Body of pancreas (tissue), 4 donors: ENCODE measurements around the gene NODAL.
A peak's percentile ranks its signal among the peaks of the same experiment; 100 is the strongest.

ENCODE experiments used
- CTCF ChIP-seq, 7 experiments: fragments of 450-650 bp in 4 of 7; fragments of 200-600 bp in 3 of 7; sonication (generic) in 3 of 7; IDR thresholded peaks; one replicate each; pipeline ENCODE4 v1.5.1; 2016 to 2019; ENCODE audit warnings: antibody characterized with exemption in 7 of 7
- POLR2A ChIP-seq, 3 donors: fragments of 450-650 bp; IDR thresholded peaks; one replicate each; pipeline ENCODE4 v1.6.1; 2016; ENCODE audit warnings: antibody characterized with exemption in 3 of 3, mild to moderate bottlenecking in 2 of 3

GRCh38 chr10:70405037-70405824, 36.2 kb downstream of the NODAL start:
- peak; percentile 19 to 63 (median 54) for TF ChIP-seq POLR2A (IDR thresholded peaks at IDR 0.05)
- TF ChIP-seq CTCF (IDR thresholded peaks at IDR 0.05) = peak in 1 of 7 experiments; percentile 11
